ENCODE data around the gene XXYLT1. TPM values are rescaled to one million over a fixed set of nuclear protein-coding genes. Genes with fewer than 3 reads are reported as not detected.
A peak's percentile ranks its signal among the peaks of the same experiment; 100 is the strongest.

The XXYLT1 gene
- total and polyA plus RNA-seq, 10 of the 15 experiments (the other 5 are each of a cell fraction or from before 2014, with no cell fraction given): 1.2 to 14.2 (median 9.3) TPM

DNA sequence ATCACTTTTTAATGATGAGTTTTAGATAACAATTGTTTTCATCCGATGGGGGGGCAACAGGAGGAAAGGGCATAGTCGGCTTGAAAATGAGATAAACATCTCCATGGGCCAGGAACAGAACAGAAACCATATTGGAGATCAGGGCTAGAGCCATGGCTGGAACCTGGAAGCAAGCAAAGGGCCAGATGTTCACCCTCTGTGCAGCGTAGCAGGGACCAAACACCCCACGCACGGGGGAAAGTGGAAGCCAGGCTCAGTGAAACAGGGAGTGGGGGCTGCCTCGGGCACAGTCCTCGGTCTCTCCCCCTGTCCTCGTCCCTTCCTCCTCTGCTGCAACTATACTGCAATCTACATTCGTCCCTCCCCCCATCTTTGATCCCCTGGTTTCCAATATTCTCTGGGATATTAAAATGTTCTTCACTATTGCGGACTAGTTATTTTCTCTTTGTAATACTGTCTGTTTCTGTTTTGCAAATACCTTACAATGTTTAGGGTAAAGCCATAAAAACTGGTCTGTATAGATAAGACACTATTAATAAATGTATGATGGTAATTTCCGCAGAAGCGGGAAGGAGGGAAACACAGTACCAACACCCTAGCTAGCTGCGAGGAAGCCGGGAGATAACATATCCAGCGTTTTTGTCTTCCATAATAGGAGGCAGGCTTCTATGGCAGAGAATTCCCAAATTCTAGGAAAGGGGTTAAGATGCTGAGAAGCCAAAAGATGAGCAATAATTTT lies 121.5 kb downstream of the XXYLT1 start (continued):
- TF ChIP-seq IRF3 (IDR thresholded peaks at IDR 0.05) (no peak), CEBPB (IDR thresholded peaks at IDR 0.05; ENCODE audit: borderline replicate concordance in 1 of 2, low read depth in 2 of 2, low read length in 2 of 2) (no peak), POLR2AphosphoS2 (IDR thresholded peaks at IDR 0.05; ENCODE audit: low read depth, low read length) (no peak), RB1 (IDR thresholded peaks at IDR 0.05; ENCODE audit: borderline replicate concordance) (no peak), SIN3A (IDR thresholded peaks at IDR 0.05; ENCODE audit: low read depth, low read length) (no peak), BACH1 (IDR thresholded peaks at IDR 0.05; ENCODE audit: borderline replicate concordance) (peak; percentile 41; the same call in 1 of the 2 replicates), RELB (IDR thresholded peaks at IDR 0.05; ENCODE audit: low read depth) (no peak), ZNF592 (IDR thresholded peaks at IDR 0.05) (peak; percentile 68), TCF7 (IDR thresholded peaks at IDR 0.05; ENCODE audit: borderline replicate concordance) (no peak), E4F1 (IDR thresholded peaks at IDR 0.05; ENCODE audit: borderline replicate concordance, partially characterized antibody) (no peak), IKZF1 (conservative IDR thresholded peaks at IDR 0.05) (peak; percentile 21; the same call in 1 of the 2 replicates)
- TF ChIP-seq, protein P1, sequence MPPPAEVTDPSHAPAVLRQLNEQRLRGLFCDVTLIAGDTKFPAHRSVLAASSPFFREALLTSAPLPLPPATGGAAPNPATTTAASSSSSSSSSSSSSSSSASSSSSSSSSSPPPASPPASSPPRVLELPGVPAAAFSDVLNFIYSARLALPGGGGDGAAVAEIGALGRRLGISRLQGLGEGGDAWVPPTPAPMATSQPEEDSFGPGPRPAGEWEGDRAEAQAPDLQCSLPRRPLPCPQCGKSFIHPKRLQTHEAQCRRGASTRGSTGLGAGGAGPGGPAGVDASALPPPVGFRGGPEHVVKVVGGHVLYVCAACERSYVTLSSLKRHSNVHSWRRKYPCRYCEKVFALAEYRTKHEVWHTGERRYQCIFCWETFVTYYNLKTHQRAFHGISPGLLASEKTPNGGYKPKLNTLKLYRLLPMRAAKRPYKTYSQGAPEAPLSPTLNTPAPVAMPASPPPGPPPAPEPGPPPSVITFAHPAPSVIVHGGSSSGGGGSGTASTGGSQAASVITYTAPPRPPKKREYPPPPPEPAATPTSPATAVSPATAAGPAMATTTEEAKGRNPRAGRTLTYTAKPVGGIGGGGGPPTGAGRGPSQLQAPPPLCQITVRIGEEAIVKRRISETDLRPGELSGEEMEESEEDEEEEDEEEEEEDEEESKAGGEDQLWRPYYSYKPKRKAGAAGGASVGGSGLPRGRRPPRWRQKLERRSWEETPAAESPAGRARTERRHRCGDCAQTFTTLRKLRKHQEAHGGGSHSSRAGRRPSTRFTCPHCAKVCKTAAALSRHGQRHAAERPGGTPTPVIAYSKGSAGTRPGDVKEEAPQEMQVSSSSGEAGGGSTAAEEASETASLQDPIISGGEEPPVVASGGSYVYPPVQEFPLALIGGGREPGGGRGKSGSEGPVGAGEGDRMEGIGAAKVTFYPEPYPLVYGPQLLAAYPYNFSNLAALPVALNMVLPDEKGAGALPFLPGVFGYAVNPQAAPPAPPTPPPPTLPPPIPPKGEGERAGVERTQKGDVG (CRISPR knock-in tag; IDR thresholded peaks at IDR 0.05): no peak
- TF ChIP-seq, protein P2, sequence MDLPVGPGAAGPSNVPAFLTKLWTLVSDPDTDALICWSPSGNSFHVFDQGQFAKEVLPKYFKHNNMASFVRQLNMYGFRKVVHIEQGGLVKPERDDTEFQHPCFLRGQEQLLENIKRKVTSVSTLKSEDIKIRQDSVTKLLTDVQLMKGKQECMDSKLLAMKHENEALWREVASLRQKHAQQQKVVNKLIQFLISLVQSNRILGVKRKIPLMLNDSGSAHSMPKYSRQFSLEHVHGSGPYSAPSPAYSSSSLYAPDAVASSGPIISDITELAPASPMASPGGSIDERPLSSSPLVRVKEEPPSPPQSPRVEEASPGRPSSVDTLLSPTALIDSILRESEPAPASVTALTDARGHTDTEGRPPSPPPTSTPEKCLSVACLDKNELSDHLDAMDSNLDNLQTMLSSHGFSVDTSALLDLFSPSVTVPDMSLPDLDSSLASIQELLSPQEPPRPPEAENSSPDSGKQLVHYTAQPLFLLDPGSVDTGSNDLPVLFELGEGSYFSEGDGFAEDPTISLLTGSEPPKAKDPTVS (IDR thresholded peaks at IDR 0.05; ENCODE audit: low read depth, low read length): no peak
